Measurements from ENCODE around the gene IZUMO1R. TPM values are rescaled to one million over a fixed set of nuclear protein-coding genes. Genes with fewer than 3 reads are reported as not detected.
"Not testable (repeated sequence)": the region's sequence is repeated elsewhere in the genome, so short reads cannot be mapped to it uniquely, and the experiment has no call there.

Gene IZUMO1R
- not detected for polyA plus RNA-seq (ENCODE audit: insufficient read length in 3 of 3)
- long read RNA-seq, donor 1: 0 reads
- long read RNA-seq, donor 2: 0 reads
- long read RNA-seq, donor 3: 0 reads
- long read RNA-seq, donor 4: 0 reads
- long read RNA-seq, donor 5: 0 reads
- long read RNA-seq, donor 6: 0 reads
- long read RNA-seq, donor 7: 0 reads
- long read RNA-seq, donor 8: 0 reads
- long read RNA-seq, donor 9: 0 reads
- long read RNA-seq, donor 10: 0 reads
- long read RNA-seq, donor 11: 0 reads
- long read RNA-seq, donor 12: 0 reads
- long read RNA-seq, donor 13: 0 reads
- long read RNA-seq, donor 14: 0 reads
- long read RNA-seq, donor 15: 0 reads
- long read RNA-seq, donor 16: 0 reads

- DNase-seq (ENCODE audit: extremely low read depth in 1 of 11, low read depth in 9 of 11, low spot score in 4 of 11): peak in 7 of 11 donors; percentile 11 to 41 (median 19)
Observed at GRCh38 chr11:94303966-94304958, at the start of gene IZUMO1R. IZUMO1R (plus strand) TSS chr11:94304580; CDS start chr11:94305637, 1,057 bp downstream.

DNA sequence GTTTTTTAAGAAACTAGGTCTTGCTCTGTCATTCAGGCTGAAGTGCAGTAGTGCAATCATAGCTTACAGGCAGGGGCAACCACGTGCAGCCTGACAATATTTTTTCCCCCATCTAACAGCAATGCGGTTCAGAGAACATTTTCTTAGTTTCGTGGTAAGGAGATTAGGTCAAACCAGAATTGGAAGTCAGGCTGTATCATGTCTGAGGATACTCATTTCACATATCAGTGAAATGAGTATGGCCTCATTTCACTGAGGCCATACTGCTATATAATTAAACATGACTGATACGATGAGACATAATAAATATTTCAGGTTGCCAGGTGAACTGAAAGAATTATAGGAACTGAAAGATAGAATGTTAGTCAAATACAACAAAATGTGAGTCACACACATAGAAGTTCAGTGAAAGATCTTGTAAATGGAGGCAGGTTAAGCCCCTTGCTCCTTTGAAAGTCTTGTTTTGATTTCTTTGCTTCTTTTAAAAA is 32.5 kb upstream of the IZUMO1R start:
- no peak for DNase-seq (ENCODE audit: extremely low read depth in 1 of 11, low read depth in 9 of 11, low spot score in 4 of 11)

- DNase-seq (ENCODE audit: extremely low read depth in 1 of 11, low read depth in 9 of 11, low spot score in 4 of 11): peak in 7 of 11 donors; percentile 11 to 42 (median 26)
Observed at GRCh38 chr11:94272738-94273313, 31.6 kb upstream of the IZUMO1R start.

GRCh38 chr11:94275961-94276360 is 28.4 kb upstream of the IZUMO1R start:
- no peak for DNase-seq (ENCODE audit: extremely low read depth in 1 of 11, low read depth in 9 of 11, low spot score in 4 of 11)

DNA sequence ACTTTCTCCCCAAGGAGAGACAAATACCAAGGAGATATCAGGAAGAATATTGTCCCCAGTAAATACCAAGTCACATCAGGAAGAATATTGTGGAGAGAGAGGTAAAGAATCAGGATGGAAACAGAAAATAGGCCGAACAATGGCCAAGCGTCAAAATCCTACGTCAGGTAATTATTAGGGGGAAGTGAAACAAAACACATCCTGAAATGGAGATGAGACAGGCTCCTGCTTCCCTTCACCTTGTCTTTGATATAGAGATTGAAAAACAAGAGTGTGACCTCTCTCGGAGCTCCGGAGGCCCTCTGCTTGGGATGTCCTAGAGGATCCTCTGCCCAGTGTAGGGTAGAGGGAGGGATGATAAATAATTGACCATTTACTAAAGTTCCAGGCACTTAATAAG is 27.4 kb upstream of the IZUMO1R start:
- DNase-seq (ENCODE audit: extremely low read depth in 1 of 11, low read depth in 9 of 11, low spot score in 4 of 11): no peak

- DNase-seq (ENCODE audit: extremely low read depth in 1 of 11, low read depth in 9 of 11, low spot score in 4 of 11): not testable (repeated sequence)
Observed at GRCh38 chr11:94278207-94278606, 26.2 kb upstream of the IZUMO1R start.

DNA sequence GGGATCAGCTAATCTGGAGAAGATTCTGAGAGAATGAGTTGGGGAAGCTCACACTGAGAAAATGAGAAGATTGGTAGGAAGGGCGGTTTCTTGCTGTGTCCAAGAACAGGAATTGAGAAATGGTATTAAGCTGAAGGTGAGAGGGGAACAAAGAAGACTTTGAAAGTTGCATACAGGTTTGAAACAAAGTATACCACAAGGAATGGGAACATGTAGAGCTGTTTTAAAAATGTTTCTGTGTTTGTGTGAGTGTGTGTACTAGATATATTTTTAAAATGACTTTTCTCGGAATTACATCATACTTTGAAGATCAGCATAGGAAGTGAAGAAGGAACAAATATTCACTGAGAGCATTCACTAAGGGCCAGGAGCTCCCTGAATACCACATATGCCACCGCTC is 24.4 kb upstream of the IZUMO1R start:
- no peak for DNase-seq (ENCODE audit: extremely low read depth in 1 of 11, low read depth in 9 of 11, low spot score in 4 of 11)

DNA sequence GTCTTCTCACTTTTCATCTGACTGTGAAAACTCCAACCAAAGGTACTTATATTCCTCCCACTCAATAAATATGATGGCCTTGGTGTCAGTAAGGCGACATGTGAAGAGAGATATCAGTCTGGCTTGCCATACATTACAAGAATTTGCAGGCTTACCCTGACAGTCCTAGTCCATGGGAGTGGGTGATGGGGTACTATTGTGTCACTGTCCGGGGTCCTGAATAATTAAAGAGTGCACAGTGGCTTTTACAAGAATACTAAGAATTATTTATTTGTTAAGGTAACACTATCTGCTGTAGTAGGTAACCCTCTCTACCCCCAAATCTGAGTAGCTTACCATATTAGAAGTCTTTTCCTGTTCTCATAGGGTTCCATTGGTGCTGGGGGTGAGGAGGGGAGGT is 23.1 kb upstream of the IZUMO1R start:
- DNase-seq (ENCODE audit: extremely low read depth in 1 of 11, low read depth in 9 of 11, low spot score in 4 of 11): peak in 5 of 11 donors; percentile 8 to 26 (median 20)

GRCh38 chr11:94283678-94284077 is 20.7 kb upstream of the IZUMO1R start:
- DNase-seq (ENCODE audit: extremely low read depth in 1 of 11, low read depth in 9 of 11, low spot score in 4 of 11): no peak

GRCh38 chr11:94295534-94295933 is 8.8 kb upstream of the IZUMO1R start:
- DNase-seq (ENCODE audit: extremely low read depth in 1 of 11, low read depth in 9 of 11, low spot score in 4 of 11): no peak

DNA sequence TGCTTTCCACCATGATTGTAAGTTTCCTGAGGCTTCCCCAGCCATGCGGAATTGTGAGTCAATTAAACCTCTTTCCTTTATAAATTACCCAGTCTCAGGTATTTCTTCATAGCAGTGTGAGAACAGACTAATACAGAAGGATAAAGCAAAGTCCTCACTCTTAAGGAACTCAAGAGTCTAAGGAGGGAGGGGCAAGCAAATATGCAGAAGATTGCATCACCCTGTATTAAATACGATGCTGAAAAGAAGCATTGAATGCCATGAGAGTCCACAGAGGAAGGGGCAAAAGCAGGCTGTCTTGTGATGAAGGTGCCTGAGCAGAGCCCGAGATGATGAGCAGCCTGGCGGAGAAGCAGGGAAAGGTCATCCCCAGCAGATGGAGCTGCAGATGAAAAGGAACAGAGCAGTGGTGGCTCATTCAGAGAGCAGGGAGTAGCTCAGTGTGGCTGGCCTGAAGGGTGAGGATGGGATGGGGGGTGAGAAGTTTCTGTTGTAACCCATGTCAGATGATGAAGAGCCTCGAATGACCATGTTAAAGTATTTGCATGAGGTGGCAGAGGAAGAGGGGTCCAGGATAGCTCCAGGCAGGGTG is 6.3 kb upstream of the IZUMO1R start:
- DNase-seq (ENCODE audit: extremely low read depth in 1 of 11, low read depth in 9 of 11, low spot score in 4 of 11): no peak

DNA sequence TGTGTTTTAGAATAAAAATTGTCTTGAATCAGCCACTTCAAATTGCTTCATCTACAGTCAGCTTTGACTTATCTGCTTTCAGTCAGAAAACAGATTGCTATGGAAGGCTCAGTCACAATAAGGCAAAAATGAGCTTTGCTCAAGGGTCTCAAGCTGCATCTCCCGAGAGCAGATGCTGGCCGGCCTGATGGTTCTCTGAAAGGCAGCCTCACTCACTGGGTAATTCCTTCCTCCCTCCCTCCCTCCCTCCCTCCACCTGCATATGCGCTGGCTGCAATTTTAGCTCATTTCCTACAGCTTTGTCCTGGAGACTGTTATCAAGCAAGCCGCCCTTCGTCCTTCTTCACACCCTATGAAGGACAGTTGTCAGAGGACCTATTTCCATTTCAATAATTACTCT is 1.6 kb upstream of the IZUMO1R start:
- DNase-seq (ENCODE audit: extremely low read depth in 1 of 11, low read depth in 9 of 11, low spot score in 4 of 11): no peak

GRCh38 chr11:94305146-94305545 is 766 bp downstream of the IZUMO1R start:
- no peak for DNase-seq (ENCODE audit: extremely low read depth in 1 of 11, low read depth in 9 of 11, low spot score in 4 of 11)

DNA sequence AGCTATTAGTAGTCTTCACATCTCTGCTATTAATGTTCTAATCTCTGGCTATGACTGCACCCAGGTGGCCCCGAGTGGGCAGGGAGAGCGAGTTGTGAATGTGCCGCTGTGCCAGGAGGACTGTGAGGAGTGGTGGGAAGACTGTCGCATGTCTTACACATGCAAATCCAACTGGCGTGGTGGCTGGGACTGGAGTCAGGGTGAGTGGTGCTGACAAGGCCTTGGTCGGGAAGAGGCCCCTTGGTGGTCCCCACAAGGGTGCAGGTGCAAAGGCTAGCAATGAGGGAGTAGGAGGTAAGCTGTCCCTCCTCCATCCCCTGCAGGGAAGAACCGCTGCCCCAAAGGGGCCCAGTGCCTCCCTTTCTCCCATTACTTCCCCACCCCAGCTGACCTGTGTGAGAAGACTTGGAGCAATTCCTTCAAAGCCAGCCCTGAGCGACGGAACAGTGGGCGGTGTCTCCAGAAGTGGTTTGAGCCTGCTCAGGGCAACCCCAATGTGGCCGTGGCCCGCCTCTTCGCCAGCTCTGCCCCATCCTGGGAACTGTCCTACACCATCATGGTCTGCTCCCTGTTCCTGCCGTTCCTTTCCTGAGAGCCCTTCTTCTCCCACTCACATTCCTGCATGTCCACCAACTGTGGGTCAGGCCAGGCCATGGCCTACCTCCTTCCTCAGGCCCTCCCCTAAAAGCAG is 2.9 kb downstream of the IZUMO1R start:
- DNase-seq (ENCODE audit: extremely low read depth in 1 of 11, low read depth in 9 of 11, low spot score in 4 of 11): no peak

DNA sequence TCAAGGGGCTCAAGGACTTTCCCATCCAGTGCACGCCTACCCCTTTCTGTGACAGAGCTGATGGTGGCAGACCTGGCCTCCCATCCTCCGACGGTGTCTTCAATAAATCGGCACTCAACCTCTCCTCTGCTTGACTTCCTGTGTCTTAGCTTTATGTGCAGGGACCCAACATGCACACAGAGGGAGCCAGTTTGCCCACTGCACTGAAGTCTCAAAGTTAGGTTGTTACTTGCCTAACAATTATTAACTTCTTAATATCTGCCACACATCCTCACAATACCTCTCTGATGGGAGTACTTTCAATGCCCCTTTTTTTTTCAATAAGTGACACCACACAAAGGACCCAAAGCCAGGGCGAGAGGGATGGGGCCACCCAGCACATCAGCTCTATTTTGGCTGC is 3.6 kb downstream of the IZUMO1R start:
- DNase-seq (ENCODE audit: extremely low read depth in 1 of 11, low read depth in 9 of 11, low spot score in 4 of 11): no peak

- DNase-seq (ENCODE audit: extremely low read depth in 1 of 11, low read depth in 9 of 11, low spot score in 4 of 11): no peak
Observed at GRCh38 chr11:94309757-94310156, 5.4 kb downstream of the IZUMO1R start.

DNA sequence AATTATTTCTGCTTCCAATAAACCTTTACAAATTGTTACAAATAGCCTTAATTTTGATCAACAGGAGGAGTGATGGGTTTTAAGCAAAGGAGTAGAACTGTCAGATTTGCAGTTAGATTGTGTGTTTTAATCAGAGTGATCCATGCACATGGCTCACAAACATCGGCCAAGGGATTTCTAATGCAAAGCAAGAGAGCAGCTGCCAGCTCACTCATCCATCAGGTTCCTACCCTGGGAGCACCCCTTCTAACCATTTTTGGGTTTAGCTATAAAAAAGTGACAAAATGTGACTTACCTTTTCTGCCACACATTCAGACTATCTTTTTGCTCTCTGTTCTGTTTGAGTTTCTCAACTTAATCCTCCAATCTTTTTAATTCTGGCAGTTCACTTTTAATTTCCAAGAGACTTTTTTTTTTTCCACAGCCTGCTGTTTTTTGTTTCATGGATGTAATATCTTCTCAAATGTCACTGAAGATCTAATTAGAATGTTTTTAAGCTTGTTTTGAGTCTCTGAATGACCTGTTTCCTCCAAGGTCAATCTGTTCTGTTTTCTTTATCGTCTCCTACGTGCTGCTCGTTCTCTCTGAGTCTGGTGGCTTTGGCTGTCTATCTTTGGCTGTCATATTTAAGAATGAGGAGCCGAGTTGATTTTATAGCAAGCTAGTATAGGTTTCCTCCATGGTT is 6.0 kb downstream of the IZUMO1R start:
- DNase-seq (ENCODE audit: extremely low read depth in 1 of 11, low read depth in 9 of 11, low spot score in 4 of 11): no peak

DNA sequence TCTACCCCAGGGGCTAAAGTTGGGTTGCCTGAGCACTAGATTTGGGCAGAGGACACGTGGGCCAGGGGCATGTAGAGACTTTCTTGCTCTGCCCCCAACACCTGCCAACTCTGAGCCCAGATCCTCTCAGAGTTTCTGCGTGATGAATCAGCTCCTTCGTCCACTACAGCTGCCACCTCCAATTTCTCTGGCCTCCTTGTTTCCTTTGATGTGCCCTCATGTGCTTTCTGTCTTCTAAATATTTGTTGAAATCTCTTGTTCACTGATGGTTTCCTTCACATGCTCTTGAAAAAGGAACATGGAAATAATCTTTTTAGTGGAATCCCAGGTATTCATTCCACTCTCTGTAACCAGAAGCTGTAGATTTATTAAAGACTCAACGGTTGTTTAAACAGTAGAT is 8.0 kb downstream of the IZUMO1R start:
- no peak for DNase-seq (ENCODE audit: extremely low read depth in 1 of 11, low read depth in 9 of 11, low spot score in 4 of 11)
